ENCODE data around the gene CXorf38.

Gene CXorf38, protein sequence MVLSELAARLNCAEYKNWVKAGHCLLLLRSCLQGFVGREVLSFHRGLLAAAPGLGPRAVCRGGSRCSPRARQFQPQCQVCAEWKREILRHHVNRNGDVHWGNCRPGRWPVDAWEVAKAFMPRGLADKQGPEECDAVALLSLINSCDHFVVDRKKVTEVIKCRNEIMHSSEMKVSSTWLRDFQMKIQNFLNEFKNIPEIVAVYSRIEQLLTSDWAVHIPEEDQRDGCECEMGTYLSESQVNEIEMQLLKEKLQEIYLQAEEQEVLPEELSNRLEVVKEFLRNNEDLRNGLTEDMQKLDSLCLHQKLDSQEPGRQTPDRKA

DNA sequence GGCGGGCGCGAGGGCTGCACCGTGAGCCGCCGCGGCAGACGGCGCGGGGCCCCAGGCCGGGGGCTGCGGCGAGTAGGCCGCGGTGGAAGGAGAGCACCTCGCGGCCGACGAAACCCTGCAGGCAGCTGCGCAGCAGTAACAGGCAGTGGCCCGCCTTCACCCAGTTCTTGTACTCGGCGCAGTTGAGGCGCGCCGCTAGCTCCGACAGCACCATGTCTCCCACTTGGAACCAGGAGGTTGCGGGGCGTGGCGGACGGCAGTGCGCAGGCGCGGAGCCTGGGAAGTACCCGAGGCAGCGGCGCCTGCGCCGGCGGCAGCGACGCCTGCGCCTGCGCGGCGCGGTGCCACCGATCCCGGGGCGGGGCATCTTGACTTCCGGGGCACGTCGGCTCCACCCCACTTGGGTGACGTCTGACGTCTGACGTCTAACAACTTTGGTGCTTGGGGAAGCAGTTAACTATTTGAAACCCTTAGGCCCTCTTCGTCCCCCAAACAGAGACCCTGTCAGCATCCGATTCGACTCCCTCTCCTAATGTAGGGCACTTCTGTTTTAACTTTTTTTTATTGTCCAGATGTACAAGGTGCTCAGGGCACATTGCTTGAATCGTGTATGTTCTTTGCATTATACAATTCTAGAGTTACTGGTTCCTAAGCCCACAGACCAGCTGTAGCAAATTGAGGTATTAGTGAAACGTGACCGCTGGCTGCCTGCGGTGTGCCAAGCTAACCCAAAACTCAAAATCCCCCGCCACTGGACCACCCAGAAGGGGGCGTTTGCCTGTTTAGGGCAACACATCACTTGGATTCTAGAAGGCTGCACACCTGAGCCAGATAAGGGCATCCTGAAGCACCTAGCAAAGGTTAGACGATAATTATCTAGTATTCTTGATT lies at the start of gene CXorf38:
TSS of gene CXorf38 (minus strand) at position 255 of the 891 bp plus-strand sequence. CDS start at position 214, 41 bp downstream.
- peak; percentile 82 to 95 for DNase-seq (ENCODE audit: low read depth in 2 of 2)

DNA sequence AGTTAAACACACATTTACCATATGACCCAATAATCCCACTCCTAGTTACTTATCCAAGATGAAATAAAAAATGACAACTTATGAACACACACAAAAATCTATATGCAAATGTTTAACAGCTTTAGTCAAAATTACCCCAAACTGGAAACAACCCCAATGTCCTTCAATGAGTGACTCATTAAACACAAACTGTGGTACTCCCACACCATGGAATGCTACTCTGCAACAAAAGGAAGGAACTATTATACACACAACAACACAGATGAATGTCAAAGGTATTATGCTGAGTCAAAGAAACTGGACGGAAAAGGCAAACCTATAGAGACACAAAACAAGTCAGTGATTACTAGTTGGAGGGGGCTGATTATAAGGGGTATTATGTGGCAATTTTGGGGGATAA lies 47.4 kb upstream of the CXorf38 start:
- DNase-seq (ENCODE audit: low read depth in 2 of 2) = no peak

DNA sequence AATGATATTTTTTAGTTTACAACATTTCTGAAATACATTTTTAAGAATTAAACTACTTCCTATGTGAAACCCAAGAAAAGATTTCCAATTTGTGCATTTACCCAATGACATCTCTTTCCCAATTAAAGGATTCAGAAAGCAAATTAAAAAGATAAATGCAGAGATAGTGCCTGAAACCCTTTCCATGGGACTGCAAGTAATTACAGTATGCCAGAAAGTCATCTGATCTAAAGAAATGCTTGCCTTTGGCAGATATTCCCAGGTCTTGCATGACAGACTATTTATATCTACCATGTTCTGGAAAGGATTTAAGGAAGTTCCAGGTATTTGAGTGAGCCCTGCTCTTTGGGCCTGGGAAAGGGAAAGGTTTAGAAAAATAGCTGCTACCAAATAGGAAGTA lies 41.6 kb upstream of the CXorf38 start:
- no peak for DNase-seq (ENCODE audit: low read depth in 2 of 2)

DNA sequence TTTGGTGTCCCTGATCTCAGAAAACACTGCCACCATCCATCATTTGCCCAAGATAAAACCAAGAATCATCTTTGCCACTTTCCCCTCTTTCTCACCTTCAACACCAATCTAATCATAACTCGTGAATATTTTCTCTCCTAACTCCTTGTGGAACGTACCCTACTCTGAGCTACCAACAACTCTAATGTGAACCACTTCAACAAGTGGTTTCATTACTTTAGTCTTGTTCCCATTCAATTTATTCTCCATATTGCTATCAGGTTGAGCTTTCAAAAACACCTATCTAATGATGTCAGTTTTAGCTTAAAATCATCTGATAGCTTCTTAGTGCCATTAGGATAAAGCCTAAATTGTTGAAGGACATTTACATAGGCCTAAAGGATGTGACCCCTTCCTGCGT lies 39.8 kb upstream of the CXorf38 start:
- no peak for DNase-seq (ENCODE audit: low read depth in 2 of 2)

DNA sequence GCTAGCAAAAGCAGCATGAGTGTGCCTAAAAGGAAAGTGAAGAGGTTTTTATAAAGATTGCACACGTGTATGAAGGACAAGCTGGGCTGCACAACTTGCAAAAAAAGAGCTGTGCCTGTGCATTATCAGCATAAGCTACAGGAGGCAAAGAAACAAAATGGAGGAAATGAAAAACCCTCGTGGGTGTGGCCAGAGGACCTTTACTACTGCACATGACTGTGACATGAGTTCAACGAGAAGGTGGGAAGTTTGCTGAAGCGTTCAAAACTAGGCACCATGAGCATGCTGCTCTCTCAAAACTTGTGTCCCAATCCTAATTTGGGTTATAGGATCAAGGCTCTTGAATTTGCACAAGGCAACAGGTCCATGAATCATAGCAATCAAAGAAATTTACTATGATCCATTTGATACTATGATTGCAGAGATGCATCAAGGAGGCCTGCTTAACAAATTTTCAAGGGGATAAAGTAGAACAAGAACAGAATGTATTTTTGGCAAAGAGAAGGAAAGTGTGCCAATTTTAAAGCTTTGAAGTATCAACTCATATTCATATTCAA lies 38.1 kb upstream of the CXorf38 start:
- no peak for DNase-seq (ENCODE audit: low read depth in 2 of 2)

DNA sequence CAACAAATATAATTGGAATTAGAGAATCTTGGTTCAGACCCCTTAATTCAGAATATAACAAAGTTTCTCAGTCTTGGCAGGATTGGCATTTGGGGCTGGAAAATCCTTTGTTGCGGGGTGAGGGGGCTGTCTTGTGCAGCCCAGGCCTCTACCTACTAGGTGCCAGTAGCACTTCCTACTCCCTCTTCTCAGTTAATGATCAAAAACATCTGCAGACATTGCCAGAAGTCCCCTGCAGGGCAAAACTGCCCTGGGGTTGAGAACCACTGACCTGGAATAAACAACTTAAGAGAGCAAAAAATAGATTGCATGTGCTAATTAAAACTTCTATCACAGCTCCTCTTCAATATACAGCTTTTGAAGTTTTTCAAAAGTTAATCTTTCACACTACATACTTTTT lies 36.7 kb upstream of the CXorf38 start:
- DNase-seq (ENCODE audit: low read depth in 2 of 2) = no peak

DNA sequence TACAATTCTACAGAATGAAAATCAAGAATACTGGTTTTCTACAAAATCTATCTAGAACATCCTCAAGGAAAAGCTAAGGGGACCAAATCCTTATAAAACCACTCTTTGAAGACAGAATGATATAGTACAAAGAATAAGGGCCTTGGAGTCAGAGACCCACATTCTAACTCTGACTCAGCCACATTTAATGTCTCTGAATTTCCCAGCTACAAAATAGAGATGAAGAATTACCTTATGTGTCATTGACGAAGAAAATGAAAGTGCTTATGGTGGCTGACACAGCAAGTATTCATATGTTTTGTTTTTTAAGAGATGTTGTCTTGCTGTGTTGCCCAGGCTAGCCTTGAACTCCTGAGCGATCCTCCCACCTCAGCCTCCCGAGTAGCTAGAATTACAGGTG lies 35.9 kb upstream of the CXorf38 start:
- no peak for DNase-seq (ENCODE audit: low read depth in 2 of 2)

DNA sequence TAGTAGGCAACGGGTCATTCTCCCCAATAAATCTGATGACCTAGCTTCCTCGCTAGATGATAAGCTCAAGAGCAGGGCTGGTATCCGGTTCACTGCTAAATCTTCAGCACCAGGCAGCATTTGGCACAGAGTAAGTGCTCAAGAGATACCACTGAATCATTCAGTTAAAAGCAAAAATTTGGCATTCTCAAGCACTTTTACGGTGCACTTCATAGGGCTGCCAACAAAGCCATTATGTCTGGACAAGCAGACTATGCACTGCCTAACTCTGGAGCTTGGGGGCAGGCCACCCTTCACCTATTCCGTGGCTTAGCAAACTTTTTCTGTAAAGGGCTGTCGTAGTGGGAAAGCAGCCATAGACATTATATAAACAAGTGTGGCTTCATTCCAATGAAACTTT lies 23.8 kb upstream of the CXorf38 start:
- no peak for DNase-seq (ENCODE audit: low read depth in 2 of 2)

DNA sequence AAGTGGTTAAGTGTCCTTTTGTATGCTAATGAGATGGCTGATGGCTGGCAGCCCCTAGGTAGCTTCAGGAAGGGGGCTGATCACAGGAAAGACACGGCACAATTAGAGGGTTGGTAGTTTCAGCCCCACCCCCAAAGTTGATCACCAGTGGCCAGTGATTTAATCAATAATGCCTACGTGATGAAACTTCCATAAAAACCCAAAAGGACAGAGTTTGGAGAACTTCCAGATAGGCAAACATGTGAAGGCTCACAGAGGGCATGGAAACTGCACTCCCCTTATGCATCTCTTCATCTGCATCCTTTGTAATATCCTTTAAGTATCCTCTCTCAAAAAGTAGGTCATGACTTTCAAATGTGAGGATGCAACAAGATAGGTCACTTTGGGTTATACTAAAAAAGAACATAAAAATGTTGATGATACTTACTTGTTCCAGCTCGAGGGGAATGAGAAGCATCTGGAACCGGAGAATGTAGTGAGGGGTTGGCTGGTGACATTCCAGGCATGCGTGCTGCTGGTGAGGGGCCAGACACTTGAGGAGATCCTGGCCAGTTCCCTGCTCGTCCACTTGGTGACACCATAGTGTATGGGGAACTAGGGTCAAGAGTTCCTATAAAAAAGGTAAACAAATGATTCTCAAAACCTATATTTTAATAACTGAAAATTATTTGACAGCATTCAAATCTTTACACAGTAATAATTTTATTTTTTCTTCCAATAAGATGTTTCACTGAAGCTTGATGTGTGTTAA lies 16.7 kb upstream of the CXorf38 start:
- no peak for DNase-seq (ENCODE audit: low read depth in 2 of 2)

DNA sequence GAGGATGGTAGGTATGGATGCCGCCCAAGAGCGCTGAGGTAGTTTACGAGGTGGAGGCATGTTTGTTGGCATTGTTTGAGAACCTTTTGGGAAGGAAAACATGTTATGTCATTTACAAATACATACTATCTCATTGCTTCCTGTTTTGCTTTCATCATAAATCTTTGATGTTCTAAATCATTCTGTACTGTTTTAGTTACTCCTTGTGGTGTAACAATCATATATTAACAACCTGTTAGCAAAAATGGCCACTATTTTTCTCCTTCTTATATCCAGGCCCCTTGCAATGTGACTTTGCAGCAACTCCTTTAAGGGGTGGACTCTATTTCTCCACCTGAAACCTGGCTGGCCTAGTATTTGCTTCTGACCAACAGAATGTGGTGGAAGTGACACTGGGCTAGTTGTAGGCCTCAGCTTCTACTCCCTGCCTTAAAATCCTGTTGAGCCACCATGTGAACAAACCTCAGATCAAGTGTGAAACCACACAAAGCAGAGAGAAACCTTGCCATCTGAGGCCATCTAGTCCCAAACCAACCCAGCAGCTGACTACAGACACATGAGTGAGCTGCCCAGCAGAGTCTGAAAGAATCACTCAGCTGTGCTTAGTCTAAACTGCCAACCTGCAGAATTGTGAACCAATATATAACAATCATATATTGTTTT lies 15.8 kb upstream of the CXorf38 start:
- DNase-seq (ENCODE audit: low read depth in 2 of 2) = no peak

DNA sequence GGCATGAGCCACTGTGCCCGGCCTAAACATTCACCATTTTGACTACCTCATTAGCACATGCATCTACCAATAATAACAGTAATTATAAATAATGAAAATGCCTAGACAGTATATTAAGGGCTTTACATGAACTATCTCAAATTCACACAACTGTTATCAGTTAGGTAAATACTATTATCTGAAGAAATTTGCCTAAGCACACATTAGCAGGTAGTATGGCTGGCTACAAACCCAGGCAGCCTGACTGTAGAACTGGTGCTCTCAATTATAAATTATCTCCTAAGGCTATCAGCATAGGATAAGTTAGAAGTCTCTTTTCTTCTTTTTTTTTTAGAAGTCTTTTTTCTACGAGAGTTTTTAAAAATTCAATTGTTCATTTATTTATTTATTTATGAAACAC lies 14.1 kb upstream of the CXorf38 start:
- no peak for DNase-seq (ENCODE audit: low read depth in 2 of 2)

DNA sequence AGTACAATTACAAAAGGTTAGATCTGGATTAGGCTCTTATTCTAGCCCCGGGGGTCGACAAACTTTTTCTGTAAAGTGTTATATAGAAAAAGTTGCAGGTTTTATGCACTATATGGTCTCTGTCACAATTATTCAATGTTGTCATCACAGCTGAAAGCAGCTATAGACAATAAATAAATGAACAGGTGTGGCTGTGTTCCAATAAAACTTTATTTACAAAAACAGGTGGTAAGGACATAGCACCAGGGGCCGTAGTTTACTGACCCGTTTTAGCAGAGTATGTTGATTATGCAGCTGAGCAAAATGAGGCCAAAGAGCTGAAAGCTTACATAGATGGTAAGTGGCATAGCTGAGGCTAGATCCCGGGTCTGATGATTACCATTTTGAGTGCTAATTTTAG lies 13.0 kb upstream of the CXorf38 start:
- DNase-seq (ENCODE audit: low read depth in 2 of 2) = no peak

DNA sequence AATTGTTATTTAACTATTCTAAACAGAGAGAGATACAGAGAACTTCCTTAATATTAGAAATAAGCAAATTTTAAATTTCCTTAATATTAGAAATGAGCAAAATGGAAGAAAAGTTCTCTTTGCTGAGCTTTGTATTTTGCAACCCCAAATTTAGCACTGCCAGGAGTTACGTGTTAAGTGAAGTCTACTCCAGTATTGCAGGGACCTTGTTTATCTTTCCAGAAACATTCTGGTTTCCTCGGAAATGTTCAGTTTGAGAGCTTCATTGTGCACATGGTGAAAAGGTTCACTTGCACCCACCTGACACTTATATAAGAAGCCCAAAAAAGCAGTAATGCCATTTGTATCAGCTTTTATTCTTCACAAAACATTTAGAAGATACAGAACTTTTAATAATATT lies 6.2 kb upstream of the CXorf38 start:
- no peak for DNase-seq (ENCODE audit: low read depth in 2 of 2)

DNA sequence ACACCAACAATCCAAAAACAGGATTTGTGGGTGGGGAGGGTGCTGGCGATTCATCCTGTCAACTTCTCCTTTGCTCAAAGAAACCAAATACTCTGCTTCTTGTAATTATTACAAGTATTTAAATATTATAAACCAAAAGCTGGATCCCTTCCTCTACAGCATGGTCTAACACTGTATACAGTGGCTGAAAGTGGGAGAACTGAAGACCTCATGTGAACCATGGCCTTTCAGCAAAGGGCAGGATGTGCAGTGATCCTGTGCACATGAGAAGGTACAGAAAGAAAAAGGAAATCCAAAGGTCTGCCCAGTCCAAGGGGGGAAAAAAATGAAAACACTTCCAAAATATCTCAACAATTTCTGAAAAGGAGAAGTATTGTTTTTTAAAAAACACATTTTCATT lies 5.3 kb upstream of the CXorf38 start:
- DNase-seq (ENCODE audit: low read depth in 2 of 2) = no peak

DNA sequence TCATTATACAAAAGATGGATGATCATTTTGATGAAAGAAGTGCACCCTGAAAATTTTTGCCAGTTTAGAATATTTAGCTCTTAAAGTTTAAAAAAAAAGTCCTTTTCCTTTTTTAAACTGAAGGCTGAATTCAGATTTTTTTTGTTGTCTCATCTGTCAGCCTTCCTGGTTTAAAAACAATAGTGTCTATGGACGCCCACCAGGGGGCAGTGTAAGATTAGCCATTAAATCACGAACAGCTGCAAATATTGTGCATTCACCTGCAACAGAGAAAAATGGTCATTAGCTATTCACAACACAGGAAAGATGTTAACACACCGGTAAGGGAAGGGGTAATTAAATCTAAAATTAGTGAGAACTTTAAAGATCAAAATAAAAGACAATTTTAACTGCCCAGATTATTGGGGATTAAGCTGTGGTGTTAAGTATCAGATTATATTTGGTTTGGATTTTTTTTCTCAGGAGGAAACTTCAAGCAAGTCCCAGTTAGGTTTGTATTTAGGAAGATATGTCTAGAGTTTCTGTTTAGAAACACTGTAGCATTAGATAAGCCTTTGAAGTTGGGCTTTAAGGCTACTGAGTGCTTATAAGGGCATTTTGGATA lies 4.4 kb upstream of the CXorf38 start:
- DNase-seq (ENCODE audit: low read depth in 2 of 2) = peak in 1 of 2 donors; percentile 67

DNA sequence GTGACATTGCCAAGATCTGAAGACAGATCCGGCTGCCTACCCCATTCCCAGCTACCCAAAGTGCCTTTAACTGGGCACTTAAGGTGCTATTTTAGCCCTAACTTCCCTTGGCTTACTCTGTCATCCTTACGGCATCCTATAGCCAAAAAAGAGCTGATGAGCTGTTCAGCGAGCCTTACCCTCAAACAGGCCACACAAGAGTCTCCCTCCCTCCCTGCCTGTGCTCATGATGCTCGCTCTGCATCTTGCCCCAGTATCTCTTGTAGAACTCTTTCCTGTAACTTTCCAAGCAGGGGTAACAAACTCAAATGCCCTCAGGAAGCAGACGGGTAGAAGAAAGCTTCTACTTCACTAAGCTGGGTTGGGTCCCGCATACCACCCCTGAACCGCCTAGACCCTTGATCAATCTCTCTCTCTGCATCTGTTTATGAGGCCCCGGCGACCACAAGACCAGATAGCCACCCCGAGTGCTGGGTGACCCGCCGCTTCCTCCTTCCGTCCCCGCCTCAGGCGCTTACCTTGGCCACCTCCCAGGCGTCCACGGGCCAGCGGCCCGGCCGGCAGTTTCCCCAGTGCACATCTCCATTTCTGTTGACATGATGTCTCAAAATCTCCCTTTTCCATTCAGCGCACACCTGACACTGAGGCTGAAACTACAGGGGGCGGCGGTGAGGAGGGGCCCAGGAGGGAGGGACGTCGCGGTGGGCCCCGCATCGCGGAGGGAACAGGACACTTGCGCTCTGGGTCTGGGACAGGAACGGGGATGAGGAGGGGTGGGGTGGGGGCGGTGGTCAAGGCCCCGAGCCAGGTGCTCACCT lies 663 bp downstream of the CXorf38 start:
- no peak for DNase-seq (ENCODE audit: low read depth in 2 of 2)

DNA sequence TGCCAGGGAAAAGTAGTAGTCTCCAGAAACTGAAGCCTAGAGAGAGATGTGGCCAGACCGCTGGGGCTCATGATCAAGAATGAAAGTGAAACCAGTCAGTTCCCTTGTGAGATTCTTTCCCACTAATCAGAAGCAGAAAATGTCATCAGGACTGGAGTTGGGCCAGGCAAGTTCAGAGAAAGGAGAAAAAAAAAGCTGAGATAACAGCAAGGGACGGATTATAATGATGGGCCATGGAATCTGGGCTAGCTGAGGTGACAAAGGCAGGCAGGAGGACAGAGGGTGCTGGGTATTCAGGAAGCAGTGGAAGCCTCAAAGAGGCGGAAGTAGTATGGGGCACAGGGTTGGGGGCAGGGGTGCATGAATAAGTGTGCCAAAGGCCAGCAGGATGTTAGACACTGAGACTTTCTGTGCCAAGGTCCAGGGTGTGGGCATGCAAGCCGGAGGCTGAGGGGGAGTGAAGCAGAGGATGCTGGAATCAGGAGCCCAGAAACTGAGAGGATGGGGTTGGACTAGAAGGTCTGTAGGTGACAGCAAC lies 2.5 kb downstream of the CXorf38 start:
- no peak for DNase-seq (ENCODE audit: low read depth in 2 of 2)

DNA sequence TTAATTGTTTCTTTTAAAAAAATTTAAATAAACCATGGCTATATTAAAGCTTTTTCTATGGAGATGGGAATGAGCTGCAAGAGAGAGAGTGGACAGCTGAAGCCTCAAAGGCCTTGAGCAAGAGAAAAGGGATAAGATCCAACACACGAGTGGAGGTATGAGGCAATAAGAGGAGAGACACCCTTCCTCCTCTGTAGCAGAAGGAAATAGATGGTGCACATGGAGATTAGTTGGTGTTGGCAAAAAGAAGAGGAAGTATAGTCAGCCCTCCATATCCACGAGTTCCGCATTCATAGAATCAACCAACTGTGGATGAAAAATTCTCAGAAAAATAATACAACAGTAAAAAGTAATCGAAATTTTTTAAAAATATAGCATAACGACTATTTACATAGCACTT lies 3.2 kb downstream of the CXorf38 start:
- DNase-seq (ENCODE audit: low read depth in 2 of 2) = no peak

DNA sequence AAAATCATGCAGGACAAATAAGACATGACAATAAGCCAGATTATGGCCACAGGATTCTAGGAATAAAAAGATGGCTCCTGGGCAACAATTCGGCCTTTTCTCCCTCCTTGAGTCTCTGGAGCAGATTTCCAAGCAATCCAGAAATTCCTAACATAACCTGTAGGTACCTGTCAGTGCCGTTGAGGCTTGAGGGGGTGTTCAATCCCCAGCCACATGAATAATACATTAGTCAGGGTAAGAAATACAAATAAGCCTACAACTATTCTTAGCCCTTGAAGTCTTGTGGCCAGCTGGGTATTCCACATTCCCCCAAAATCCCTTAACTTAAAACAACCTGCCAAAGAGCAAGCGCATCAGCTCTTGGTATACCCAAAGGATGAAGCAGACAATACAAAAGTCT lies 9.7 kb downstream of the CXorf38 start:
- no peak for DNase-seq (ENCODE audit: low read depth in 2 of 2)

DNA sequence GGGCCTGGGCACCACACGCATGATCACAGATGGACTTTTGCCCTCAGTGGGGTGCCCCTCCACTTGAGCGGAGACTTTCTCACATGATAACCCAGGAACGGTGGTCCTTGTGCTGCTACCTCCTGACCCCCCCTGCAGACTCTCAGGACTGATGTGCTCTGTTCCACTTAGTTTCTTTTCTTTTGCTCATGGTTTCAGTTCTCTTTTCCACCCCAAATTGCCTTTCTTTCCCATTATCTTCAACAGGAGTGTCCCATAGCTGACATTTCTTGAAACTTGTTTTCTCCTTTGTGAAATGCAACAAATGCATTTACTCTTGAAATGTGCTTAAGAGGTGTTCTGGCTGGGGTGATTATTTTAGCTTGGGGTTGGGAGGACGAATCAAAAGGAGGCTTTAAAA lies 15.2 kb downstream of the CXorf38 start:
- no peak for DNase-seq (ENCODE audit: low read depth in 2 of 2)
